HEK293T (cell line): ENCODE data around the gene INCA1.
A peak's percentile ranks its signal among the peaks of the same experiment; 100 is the strongest.

Experiments
- CTCF ChIA-PET: fragments of 350-600 bp; formaldehyde crosslinking; extraction: SDS; loops from one replicate; lab custom pipeline; 2021; ENCODE audit warnings: antibody characterized with exemption, inconsistent platforms; lab: Yijun Ruan, JAX
- POLR2A ChIA-PET: fragments of 350-600 bp; formaldehyde crosslinking; extraction: SDS; loops from one replicate; lab custom pipeline; 2020; ENCODE audit warnings: antibody characterized with exemption, inconsistent platforms; lab: Yijun Ruan, JAX
- DNase-seq: peaks from one replicate; pipeline ENCODE4 v3.0.0; 2012; ENCODE audit warnings: mixed read lengths; ENCODE audit errors: extremely low spot score
- ARNT ChIP-seq: fragments of 450-650 bp; IDR thresholded peaks from 2 replicates; pipeline ENCODE4 v1.6.1; 2017; ENCODE audit warnings: mild to moderate bottlenecking
- BHLHE40 ChIP-seq: fragments of 450-650 bp; IDR thresholded peaks from 2 replicates; pipeline ENCODE4 v1.6.1; 2016; ENCODE audit warnings: mild to moderate bottlenecking, moderate library complexity, borderline replicate concordance
- CTBP1 ChIP-seq: fragments of 450-650 bp; IDR thresholded peaks from 2 replicates; pipeline ENCODE4 v1.6.1; 2016; ENCODE audit warnings: borderline replicate concordance
- ELF4 ChIP-seq: fragments of 450-650 bp; IDR thresholded peaks from 2 replicates; pipeline ENCODE4 v1.6.1; 2017; ENCODE audit warnings: antibody characterized with exemption
- FOXA1 ChIP-seq: fragments of 450-650 bp; IDR thresholded peaks from 2 replicates; pipeline ENCODE4 v1.6.1; 2016; ENCODE audit warnings: mild to moderate bottlenecking
- FOXK2 ChIP-seq: fragments of 450-650 bp; IDR thresholded peaks from 2 replicates; pipeline ENCODE4 v1.6.1; 2016; ENCODE audit warnings: mild to moderate bottlenecking
- FOXM1 ChIP-seq: fragments of 450-650 bp; IDR thresholded peaks from 2 replicates; pipeline ENCODE4 v1.6.1; 2017; ENCODE audit warnings: mild to moderate bottlenecking, borderline replicate concordance
- HDGF ChIP-seq: fragments of 450-650 bp; IDR thresholded peaks from 2 replicates; pipeline ENCODE4 v1.6.1; 2017; ENCODE audit warnings: antibody characterized with exemption, borderline replicate concordance
- L3MBTL2 ChIP-seq: fragments of 450-650 bp; conservative IDR thresholded peaks from 2 replicates; pipeline ENCODE4 v1.6.1; 2016; ENCODE audit warnings: mild to moderate bottlenecking
- LEF1 ChIP-seq: fragments of 450-650 bp; IDR thresholded peaks from 2 replicates; pipeline ENCODE4 v1.6.1; 2017; ENCODE audit warnings: mild to moderate bottlenecking, borderline replicate concordance
- NFRKB ChIP-seq: fragments of 450-650 bp; IDR thresholded peaks from 2 replicates; pipeline ENCODE4 v1.6.1; 2016; ENCODE audit warnings: mild to moderate bottlenecking, moderate library complexity
- SP1 ChIP-seq: fragments of 450-650 bp; IDR thresholded peaks from 2 replicates; pipeline ENCODE4 v1.6.1; 2017
- SUZ12 ChIP-seq: fragments of 450-650 bp; IDR thresholded peaks from 2 replicates; pipeline ENCODE4 v1.6.1; 2016; ENCODE audit warnings: mild to moderate bottlenecking
- TARDBP ChIP-seq: fragments of 450-650 bp; IDR thresholded peaks from 2 replicates; pipeline ENCODE4 v1.6.1; 2016
- ZNF384 ChIP-seq: fragments of 450-650 bp; IDR thresholded peaks from 2 replicates; pipeline ENCODE4 v1.6.1; 2016
- TF ChIP-seq, protein P1 (sequence below): fragments of 450-650 bp; IDR thresholded peaks from 2 replicates; pipeline ENCODE4 v1.6.1; 2016

Gene INCA1

DNA sequence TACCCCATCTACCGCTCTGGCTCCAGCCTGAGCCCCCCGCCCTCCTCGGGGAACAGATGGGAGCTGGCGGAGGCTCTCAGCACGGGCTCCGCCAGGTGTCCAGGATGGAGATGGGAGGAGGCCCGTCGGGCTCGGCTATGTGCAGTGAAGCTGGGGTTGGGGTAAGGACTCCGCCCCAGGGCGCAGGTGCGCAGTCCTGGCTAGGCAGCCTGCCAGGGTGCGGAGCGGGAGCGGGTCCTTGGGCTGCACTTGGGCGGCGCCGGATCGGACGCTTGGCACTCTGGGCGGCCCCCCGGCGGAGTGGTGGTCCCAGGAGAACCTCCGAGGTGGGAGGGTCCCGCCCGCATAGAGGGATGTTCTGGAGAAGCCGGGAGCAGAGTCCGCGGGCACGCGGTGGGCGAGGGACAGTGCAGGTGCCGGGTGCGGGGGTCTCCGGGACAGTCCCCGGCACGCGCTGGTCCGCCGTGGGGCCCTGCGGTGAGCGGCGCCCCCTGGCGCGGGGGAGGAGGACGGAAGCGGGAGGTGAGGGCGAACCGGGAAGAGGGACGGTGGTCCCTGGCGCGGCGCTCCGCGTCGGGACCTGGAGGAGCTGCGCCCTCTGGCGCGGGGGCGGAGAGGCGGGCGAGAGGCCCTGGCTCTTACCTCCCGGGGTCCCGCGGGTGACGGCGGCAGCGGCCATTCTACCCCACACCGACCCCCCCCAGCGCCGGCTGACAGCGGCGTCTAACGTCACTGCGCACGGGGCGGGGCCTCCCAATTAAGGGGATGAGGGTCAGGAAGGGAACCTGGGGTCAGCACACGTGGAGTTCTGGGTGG is 10.2 kb downstream of the INCA1 start, which contains the start of gene CAMTA2:
TSS of gene CAMTA2 (minus strand) at position 725 of the 816 bp plus-strand sequence. CDS start 1,453 bp downstream, outside the sequence.
- DNase-seq, result peak; percentile 79
- peak; percentile 53; the same call in 1 of the 2 replicates for TF ChIP-seq L3MBTL2
- no peak for TF ChIP-seq LEF1
- POLR2A ChIA-PET, result interaction anchor here (0.6 to 5.1 kb wide), 16 partner anchors 10 to 78 kb away, joined by 3 to 39 read pairs (median 4); partner anchors contain the start of genes INCA1, KIF1C, PFN1 and RNF167
- CTCF ChIA-PET, result interaction anchor here (0.6 to 1.5 kb wide), 13 partner anchors 16 to 259 kb away, joined by 3 to 8 read pairs (median 3); partner anchors contain the start of genes CHRNE and SPAG7

DNA sequence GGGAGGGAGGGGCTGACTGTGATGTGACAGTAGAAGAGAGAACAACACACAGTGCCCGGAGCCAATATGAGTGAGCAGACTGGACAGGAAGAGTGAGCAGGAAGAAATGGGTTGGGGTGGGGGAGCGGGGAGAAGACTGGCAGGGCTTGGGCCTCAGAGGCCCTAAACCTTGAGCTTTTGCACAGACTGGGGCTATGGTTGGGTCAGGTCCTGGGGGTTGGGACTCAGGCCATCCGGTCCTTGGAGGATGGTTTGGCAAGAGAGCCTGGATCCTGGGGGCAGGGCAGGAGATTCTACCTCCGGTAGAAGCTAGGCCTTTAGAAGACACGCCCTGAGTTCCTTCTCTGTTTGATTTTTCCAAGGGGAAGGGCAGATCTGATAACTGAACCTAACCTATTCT is 10.9 kb downstream of the INCA1 start:
- no peak for DNase-seq

DNA sequence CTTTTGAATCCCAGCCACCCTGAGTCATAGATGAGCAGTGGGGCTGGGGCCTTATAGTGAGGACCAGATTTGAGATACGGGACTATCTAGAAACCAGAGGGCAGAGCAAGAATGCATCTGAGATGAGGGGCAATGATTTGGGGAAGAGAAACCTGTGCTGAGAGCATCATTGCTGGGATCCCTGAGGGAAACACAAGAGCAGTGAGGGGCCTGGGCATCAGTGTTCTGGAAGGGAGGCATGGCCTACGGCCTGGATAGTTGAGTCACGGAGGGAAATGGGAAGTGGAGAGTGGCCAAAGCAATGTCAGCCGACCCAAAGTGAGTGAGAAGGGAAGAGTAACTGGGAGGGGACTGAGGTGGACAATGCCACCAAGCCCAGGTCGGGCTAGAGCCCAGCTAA is 15.0 kb downstream of the INCA1 start:
- CTCF ChIA-PET, result no interaction called here
- TF ChIP-seq SUZ12 (no peak), HDGF (no peak), FOXM1 (no peak), LEF1 (no peak), ARNT (no peak), ELF4 (no peak), BHLHE40 (no peak), CTBP1 (no peak), L3MBTL2 (no peak), ZNF384 (no peak), FOXK2 (no peak), NFRKB (no peak), FOXA1 (no peak)
- TF ChIP-seq, protein P1, sequence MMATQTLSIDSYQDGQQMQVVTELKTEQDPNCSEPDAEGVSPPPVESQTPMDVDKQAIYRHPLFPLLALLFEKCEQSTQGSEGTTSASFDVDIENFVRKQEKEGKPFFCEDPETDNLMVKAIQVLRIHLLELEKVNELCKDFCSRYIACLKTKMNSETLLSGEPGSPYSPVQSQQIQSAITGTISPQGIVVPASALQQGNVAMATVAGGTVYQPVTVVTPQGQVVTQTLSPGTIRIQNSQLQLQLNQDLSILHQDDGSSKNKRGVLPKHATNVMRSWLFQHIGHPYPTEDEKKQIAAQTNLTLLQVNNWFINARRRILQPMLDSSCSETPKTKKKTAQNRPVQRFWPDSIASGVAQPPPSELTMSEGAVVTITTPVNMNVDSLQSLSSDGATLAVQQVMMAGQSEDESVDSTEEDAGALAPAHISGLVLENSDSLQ, result no peak
- no peak for DNase-seq
- POLR2A ChIA-PET, result no interaction called here

More for the DNA sequence above, 10.9 kb downstream of the INCA1 start:
- ChIA-PET POLR2A (interaction anchor here (0.7 to 5.1 kb wide), 13 partner anchors 11 to 77 kb away, joined by 3 to 39 read pairs (median 4); partner anchors contain the start of genes INCA1, KIF1C, PFN1 and RNF167), CTCF (interaction anchor here (1.0 to 1.5 kb wide), 4 partner anchors 21 to 83 kb away, joined by 3 to 7 read pairs (median 4); partner anchors contain the start of gene CHRNE)
- TF ChIP-seq FOXK2, result no peak
- TF ChIP-seq HDGF, result no peak
- no peak for TF ChIP-seq SP1
- no peak for TF ChIP-seq L3MBTL2
- TF ChIP-seq SUZ12, result no peak
- no peak for TF ChIP-seq FOXM1
- TF ChIP-seq FOXA1, result no peak
- no peak for TF ChIP-seq ELF4
- TF ChIP-seq ZNF384, result no peak
- TF ChIP-seq, protein P1, result no peak
- no peak for TF ChIP-seq TARDBP
- no peak for TF ChIP-seq ARNT
- TF ChIP-seq NFRKB, result no peak

DNA sequence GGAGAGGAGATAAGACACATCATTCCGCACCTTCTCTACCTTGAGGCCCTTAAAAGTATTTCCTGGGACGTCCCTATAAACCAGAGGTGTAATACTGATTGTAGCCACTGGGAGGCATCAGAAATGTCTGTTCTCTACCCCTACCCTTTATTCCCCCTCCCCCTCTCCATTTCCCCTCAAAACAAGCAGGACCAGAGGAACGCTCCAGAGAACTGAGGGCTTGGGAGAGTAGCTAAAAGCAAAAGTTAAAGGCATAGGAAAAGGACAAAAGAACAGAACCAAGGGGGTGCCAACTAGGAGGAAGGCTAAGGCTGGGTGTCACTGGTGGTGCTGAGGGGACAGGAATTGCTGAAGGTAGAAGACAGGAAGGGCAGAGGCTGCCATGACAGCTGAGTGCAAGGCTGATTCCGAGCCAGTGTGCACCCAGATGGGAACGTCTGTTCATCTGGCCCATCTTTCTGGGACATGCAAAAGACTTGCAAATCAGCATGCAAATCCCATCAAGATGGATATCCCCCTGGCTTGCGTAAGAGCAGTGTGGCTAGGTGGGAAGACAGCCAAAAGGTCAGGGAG is 16.6 kb downstream of the INCA1 start:
- DNase-seq, result peak; percentile 68
- TF ChIP-seq HDGF (no peak), BHLHE40 (no peak), FOXK2 (no peak), TARDBP (no peak), NFRKB (no peak), ARNT (no peak), FOXA1 (no peak), ELF4 (no peak), FOXM1 (no peak), SUZ12 (no peak), ZNF384 (no peak), SP1 (no peak), LEF1 (no peak), L3MBTL2 (no peak), CTBP1 (no peak)
- TF ChIP-seq, protein P1, result no peak
- ChIA-PET POLR2A (interaction anchor here (1.0 kb wide), 1 partner anchor 17 kb away, joined by 4 read pairs; the partner anchor contains the start of genes INCA1 and KIF1C), CTCF (interaction anchor here (1.0 to 2.2 kb wide), 3 partner anchors 10 to 81 kb away, joined by 3 to 8 read pairs (median 4); partner anchors contain the start of gene SPAG7)

DNA sequence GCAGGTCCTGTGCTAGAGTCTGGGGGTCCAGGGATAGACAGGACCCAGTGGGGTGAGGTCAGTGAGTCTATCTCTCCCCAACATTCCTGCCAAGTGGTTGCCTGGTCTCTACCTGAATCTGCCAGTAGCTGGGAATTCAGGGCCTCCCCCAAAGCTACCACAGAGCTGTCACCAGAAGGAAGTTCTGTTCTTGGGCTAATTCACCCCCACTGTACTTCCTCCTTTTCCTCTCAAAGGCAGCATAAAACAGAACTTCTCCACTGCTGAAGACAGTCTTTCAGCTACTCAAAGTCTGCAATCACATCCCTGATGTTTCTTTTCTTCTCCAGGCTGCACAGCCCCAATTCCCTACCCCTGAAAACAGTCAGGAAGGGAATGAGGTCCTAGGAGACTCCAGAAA is 18.6 kb downstream of the INCA1 start:
- ChIA-PET POLR2A (interaction anchor here (1.4 to 1.9 kb wide), 2 partner anchors 8 to 11 kb away, joined by 3 to 8 read pairs; partner anchors contain the start of gene SPAG7), CTCF (no interaction called here)
- no peak for DNase-seq
- TF ChIP-seq ZNF384 (no peak), SP1 (no peak), L3MBTL2 (no peak), FOXK2 (no peak), BHLHE40 (no peak)
